Omental fat pad (tissue), 4 donors: ENCODE data around the gene KMT2E. TPM values are rescaled to one million over a fixed set of nuclear protein-coding genes. Genes with fewer than 3 reads are reported as not detected.

Source experiments
- ATAC-seq: fragments of 150-250 bp; one replicate; pipeline ENCODE4 v1.9.1; 2016; ENCODE audit warnings: mild to moderate bottlenecking, moderate library complexity; ENCODE audit not compliant: low FRiP score
- DNase-seq: peaks from one replicate; pipeline ENCODE4 v3.0.0-alpha.2; 2019; ENCODE audit warnings: low spot score
- CTCF ChIP-seq, 3 donors: fragments of 450-650 bp; IDR thresholded peaks; one replicate each; pipeline ENCODE4 v1.5.1; 2016 to 2017; ENCODE audit warnings: antibody characterized with exemption in 3 of 3, mild to moderate bottlenecking in 3 of 3, moderate library complexity in 2 of 3
- total RNA-seq, 4 donors: library from RNA; depleted of rRNA; stranded (reverse); fragments of >200 nt; gene quantifications; one replicate each; pipeline ENCODE4 v1.1.0, GENCODE V29; 2016

Gene KMT2E
- total RNA-seq = 100 to 1,000 TPM in 2 of 4 donors, 10 to 100 TPM in 2; 75.3 to 124 (median 101) TPM

- DNase-seq (peak; percentile 42), ATAC-seq (peak; percentile 63)
- TF ChIP-seq CTCF (IDR thresholded peaks at IDR 0.05) = no peak
Observed at GRCh38 chr7:105013816-105014692, at the start of gene KMT2E. TSS of gene KMT2E (plus strand) at chr7:105014205. CDS start at chr7:105040953, 26,748 bp downstream.

- DNase-seq (no peak), ATAC-seq (no peak)
- no peak for TF ChIP-seq CTCF (IDR thresholded peaks at IDR 0.05)
Observed at GRCh38 chr7:104964626-104965236, 49.3 kb upstream of the KMT2E start.

GRCh38 chr7:104966022-104966421, 48.0 kb upstream of the KMT2E start:
- TF ChIP-seq CTCF (IDR thresholded peaks at IDR 0.05) = no peak

GRCh38 chr7:104967088-104967487, 46.9 kb upstream of the KMT2E start:
- no peak for TF ChIP-seq CTCF (IDR thresholded peaks at IDR 0.05)
- DNase-seq = no peak
- no peak for ATAC-seq

More at GRCh38 chr7:104966022-104966421, 48.0 kb upstream of the KMT2E start:
- no peak for ATAC-seq
- no peak for DNase-seq

GRCh38 chr7:104967595-104967994, 46.4 kb upstream of the KMT2E start:
- DNase-seq (no peak), ATAC-seq (no peak)

GRCh38 chr7:104968648-104969047, 45.4 kb upstream of the KMT2E start:
- ATAC-seq (no peak), DNase-seq (no peak)
- TF ChIP-seq CTCF (IDR thresholded peaks at IDR 0.05) = no peak

More at GRCh38 chr7:104967595-104967994, 46.4 kb upstream of the KMT2E start:
- no peak for TF ChIP-seq CTCF (IDR thresholded peaks at IDR 0.05)
